Renal cortex interstitium (tissue), 11 donors: ENCODE measurements around the gene KIAA1671. TPM values are rescaled to one million over a fixed set of nuclear protein-coding genes. Genes with fewer than 3 reads are reported as not detected.

ENCODE experiments used
- DNase-seq, 11 donors: peaks; one replicate each; pipeline ENCODE4 v3.0.0-alpha.2; 2013; ENCODE audit warnings: low read depth in 9 of 11, low spot score in 4 of 11; ENCODE audit errors: extremely low read depth in 1 of 11
- polyA plus RNA-seq, 3 donors: library from polyadenylated mRNA; unstranded; fragments of 120-200 nt; gene quantifications; one replicate each; pipeline ENCODE4 v1.2.1, GENCODE V29; 2013; ENCODE audit not compliant: insufficient read length in 3 of 3

The KIAA1671 gene
- polyA plus RNA-seq, 3 donors, result 24.5 to 26.0 (median 25.9) TPM

DNA sequence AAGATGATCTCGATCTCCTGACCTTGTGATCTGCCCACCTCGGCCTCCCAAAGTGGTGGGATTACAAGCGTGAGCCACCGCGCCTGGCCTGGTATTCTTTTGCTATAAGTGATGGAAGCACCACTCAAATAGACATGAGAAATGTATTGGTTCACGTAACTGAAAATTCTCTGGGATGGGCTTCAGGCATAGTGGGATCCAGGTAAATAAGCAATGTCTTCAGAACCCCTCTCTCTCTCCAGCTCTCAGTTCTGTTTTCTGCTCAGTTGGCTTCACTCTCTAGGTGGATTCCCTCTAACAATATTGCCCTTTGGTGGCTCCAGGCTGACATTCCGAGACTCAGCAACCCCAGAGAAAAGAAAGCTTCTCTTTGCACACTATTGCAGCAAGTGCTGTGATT is 5.1 kb upstream of the KIAA1671 start:
- no peak for DNase-seq

DNA sequence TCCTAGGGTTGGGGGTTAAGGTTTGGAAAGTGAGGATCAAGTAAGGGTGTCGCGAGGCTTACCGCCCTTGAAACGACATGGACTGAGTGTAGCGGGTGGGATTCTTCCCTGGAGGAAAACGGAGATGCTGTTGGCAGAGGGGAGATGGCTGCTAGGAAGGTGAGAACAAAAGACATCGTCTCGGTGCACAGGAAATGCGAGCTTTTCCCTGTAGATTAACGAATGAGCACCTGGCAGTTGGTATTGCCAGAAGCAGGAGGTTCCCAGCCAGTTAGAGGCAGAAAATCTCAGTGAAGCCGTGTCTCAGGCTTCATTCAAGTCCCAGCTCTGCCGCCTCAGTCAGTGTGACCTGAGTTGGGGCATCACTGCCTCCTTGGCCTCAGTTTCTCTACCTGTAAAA is 4.6 kb upstream of the KIAA1671 start:
- no peak for DNase-seq

DNA sequence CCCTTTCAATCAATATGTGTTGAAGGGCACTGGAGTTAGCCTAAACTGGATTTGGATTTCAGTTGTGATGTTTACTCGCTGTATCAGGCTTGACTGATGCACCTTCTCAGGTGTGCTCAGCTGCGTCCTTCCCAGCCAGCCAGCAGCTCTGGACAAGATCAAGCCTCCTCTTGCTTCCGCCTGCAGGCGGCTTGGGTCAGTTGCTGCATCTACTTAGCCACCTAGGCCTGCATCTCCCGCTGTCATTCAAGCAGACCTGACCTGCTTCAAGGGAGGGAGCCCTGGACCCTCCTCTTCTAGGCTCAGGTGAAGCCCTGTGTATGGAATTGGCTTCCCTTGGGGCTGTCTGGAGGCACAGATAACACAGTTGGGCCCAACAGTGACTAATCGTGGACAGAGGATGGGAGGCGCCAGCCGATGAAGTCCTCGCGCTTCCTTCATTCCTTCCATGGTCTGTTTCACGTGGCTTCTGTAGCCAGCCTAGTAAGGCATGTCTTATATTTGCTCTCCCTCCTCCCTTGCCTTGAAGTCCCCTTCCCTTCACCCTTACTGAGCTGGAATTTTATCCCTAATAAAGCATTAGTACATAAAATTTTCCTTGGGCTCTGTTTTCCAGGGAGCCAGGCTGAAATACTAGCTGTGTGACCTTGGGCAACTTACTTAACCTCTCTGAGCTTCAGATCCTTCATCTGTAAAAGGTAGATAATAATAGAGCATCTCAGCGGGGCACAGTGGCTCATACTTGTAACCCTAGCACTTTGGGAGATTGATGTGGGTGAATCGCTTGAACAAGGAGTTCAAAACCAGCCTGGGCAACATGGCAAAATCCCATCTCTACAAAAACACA is 3.9 kb upstream of the KIAA1671 start:
- no peak for DNase-seq

DNA sequence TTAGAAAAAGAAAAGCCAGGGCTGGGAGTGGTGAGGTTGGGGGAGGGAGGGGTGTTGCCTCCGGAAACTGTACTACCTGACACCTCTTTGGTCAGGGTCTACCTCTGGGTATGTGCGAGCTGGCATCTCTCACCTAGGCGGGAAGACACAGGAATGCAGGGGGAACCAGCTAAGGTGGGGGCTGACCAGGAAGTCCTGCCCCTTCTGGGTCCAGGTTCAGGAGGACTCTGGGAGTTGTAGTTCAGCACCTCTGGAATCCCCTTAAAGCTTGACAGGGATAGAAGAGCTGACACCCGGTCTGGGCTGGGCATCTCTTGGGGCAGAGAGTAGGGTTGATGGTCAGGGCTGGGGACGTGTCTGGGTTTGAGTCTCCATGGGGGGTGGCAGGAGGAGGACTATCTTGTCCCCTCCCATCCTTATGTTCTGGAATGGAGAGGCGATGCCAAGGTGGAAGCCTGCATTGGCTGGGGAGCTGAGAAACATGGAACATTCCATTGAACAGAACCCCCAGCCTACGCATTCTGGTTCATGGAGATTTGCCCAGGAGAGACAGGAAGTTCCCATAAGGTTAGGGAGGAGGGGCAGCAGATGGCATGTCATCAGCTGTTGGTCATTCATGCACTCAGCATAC is 2.1 kb upstream of the KIAA1671 start:
- DNase-seq, result no peak

DNA sequence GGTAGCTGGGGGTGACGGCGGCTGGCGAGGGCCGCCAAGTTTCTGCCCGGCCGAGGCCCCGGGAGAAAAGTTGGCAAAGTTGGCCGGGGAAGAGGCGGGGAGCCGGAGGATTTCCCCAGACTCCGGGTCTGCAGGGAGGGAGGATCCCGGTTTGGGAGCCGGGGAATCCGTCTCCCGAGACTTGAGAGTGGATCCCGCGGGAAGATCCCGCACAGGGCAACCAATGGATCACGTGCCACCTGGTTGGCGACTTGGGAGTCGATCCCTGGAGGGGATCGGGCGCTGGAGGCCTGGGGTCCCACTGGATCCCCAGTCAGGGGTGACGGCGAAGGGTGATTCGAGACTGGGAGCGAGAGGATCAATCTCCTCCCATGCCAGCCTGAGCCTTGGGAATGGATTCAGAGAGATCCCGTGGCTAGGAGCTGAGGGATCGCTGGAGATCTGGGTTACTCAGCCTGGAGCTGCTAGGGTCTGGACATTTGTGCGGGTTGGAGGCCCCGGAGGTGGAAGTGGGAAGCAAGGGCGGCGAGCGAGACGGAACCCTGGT is 394 bp downstream of the KIAA1671 start:
- peak in 4 of 11 donors; percentile 10 to 48 (median 38) for DNase-seq

DNA sequence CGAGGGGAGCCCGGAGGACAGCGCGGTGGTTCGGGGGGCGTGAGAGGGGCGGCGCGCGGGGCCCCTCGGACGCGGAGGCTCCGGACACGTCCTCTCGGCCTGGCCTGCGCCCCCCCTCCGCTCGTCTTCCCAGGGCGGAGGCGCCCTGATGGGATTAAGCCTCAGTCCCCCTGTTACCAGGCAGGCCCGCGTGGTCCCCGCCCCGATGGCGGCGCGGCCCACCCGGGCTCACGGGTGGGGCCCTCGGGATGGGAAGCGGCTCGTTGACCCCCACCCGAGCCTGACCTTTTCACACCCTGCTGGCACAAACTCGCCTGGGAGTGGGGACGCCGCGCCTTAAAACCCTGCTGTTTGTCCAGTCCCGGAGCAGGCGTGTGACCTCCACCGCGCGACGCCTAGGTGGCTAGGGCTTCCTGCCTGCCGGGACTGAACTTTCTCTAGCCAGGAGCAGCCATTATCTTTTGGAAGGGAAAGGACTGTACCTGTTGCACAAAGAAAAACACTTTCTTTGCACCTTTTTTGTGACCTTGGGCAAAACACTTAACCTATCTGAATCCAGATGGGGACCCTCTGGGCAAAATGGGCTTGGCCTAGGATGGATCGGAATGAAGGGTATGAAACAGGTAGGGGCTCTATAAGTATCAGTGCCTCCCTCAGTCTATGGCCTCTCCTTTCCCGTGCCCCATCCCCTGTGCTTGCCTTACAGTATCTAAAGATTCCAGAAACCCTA is 1.0 kb downstream of the KIAA1671 start:
- no peak for DNase-seq

DNA sequence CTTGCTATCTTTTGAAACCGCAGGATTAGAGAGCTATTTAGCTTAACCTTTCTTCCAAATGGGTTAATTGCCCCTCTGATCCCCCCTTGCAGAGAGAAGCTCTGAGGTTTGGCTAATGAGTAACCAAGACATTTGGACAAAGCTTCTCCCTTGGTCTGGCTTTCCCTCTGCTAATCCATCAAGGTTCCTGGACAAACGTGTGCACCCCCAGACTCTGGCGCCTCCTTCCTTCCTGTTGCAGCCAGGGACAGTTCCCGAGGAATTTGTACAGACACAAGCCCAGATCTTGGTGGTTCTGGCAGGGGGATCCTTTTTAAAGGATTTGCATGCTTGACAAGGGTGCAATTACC is 1.6 kb downstream of the KIAA1671 start:
- DNase-seq, result no peak

DNA sequence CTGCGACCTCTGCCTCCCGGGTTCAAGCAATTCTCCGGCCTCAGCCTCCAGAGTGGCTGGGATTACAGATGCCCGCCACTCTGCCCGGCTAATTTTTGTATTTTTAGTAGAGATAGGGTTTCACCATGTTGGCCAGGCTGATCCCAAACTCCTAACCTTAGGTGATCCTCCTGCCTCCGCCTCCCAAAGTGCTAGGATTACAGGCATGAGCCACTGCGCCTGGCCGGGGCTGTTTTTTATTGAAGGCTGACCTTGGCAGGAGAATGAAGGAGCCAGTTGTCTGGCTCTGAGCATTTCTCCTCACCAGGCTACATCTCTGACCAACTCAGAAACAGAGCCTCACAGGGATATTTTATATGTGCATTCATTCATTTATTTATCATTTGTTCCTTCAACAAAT is 2.3 kb downstream of the KIAA1671 start:
- no peak for DNase-seq

DNA sequence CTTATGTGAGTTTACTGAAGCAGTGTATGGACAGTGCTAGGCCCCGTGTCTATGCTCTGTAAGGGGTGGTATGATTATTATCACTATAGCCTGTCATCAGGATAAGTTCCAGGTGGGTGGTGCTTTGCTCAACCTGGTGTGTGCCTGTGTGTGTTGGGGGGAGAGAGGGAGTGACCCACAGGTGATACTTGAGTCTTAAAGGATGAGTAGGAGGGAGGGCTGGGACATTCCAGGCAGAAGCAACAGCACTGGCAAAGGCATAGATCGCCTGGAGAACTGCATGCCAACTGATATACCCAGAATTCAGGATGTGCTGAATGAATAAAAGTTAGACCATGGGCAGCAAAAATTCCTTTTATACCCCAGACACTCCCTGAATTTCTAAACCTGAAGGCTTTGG is 4.5 kb downstream of the KIAA1671 start:
- DNase-seq, result no peak

DNA sequence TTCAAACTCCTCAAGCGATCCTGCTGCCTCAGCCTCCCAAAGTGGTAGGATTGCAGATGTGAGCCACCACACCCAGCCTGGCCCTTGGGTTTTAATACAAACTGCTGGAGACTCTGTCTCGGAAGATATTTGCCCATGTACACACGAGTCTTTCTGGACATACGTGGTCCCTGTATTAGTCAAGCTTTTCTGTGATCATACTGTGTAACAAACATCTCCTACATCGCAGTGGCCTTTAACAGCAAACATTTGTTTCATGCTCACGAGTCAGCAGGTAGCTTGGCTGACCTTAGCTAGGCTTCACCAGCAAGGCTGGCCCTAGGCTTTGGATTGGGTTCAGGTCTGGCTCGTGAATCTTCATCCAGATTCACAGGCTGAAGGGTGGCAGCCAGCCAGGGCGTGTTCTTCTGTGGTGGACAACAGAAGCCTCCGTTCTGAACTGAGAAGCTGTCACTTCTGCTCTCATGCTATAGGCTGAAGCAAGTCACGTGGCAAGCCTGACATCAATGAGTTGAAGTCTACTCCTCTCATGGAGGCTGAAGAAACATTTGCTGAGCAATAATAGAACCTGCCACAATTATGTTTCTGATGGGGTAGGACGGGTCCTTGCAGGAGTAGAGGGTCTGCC is 8.8 kb downstream of the KIAA1671 start:
- no peak for DNase-seq

DNA sequence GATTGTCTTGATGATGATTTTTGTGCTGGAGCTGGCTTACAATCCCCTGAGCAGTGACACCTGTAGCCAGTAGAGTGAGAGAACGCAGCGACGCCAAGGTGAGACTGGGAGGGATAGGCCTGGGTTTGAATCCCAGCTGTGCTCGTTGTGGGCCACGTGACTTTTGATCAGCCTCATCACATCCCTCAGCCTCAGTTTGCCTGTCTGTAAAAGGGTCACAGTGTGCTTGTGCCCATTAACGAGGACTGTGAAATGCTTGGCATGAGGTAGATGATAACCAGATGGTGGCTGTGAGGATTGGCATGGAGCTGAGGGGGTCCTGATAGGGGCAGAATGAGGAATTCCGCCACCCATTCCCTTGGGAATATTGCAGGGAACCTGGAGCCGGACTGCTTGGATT is 9.6 kb downstream of the KIAA1671 start:
- no peak for DNase-seq

DNA sequence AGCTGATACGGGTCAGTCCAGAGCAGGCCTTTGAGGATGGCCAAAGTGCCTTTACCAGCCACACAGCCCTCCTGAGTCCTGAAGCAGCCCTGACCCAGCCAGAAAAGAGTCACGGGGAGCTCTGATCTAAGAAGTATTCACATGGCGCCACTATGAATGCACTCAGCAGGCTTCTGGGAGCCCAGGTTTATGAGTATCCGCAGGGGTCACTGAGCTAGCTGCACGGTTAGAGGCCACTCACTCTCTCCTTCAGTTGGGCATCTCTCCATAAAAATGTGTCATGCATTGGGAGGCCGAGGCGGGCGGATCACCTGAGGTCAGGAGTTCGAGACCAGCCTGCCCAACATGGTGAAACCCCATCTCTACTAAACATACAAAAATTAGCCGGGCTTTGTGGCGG is 10.3 kb downstream of the KIAA1671 start:
- DNase-seq, result no peak

DNA sequence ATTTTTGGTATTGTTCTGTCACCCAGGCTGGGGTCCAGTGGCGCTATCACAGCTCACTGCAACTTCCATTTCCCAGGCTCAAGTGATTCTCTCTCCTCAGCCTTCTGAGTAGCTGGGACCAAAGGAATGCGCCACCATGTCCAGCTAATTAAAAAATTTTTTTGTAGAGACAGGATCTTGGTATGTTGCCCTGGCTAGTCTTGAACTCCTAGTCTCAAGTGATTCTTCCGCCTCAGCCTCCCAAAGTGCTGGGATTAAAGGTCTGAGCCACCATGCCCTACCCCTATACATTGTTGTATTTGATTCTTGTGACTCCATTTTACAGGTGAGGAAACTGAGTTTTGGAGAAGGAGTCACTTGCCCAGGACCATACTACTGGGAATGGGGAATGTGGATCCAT is 11.9 kb downstream of the KIAA1671 start:
- DNase-seq, result no peak

DNA sequence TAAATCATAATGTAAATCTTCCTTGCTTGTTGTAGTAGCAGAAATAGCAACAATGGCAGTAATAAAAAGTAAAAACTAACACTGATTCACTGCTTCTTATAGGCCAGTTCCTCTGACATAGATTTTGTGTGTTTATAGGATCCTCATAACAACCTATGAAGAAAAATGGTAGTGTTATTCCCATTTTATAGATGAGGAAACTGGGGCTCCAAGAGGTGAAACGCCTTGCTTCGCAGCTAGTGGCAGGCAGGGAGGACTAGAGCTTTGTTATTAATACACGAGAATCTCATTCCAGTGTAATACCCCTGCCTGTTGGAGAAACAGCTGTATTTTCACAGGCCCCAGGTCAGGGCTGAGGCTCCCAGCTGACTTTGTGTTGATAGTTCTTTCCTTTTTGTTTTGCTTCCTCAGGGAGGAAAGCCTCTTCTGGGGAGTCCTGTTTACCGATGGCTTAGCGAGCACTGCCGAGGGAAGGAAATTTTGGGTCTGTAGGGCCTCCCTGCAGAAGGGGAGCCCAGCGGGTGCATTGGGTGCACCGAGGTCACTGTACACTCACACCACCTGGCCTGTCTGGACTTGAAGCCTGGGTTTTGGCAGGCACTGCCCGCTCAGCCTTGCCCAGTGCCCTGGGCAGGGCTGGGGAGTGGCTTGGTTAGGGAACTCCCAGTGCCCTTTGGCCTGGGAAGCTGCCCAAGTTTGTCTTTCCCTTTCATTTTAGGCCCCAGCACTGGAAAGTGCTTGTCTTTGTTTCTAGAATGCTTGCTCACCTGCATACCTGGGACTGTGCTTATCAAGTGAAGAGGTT is 13.5 kb downstream of the KIAA1671 start:
- no peak for DNase-seq

DNA sequence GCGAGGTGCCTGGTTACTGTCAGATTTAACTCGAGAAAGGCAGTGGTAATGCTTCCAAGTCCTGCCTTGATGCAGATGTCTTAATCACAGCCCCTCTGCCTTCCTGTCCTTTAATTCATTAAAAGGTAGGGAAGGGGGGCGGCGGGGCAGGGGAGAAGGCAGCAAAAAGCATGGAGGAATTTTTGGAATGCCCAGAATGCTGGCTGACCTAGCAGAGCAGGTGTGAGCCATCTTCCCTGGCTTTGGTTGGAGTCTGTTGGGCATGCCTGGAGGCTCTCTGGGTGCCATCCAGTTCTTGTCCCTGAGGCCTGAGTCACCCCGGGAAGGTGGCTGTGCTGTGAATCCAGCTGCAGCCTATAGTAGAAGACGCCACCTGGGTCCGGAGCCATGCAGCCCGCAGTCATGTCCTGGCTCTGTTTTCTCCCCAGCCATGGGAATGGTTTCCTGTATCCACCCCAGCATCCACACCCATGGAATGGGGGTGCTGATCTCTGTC is 15.6 kb downstream of the KIAA1671 start:
- DNase-seq, result no peak

DNA sequence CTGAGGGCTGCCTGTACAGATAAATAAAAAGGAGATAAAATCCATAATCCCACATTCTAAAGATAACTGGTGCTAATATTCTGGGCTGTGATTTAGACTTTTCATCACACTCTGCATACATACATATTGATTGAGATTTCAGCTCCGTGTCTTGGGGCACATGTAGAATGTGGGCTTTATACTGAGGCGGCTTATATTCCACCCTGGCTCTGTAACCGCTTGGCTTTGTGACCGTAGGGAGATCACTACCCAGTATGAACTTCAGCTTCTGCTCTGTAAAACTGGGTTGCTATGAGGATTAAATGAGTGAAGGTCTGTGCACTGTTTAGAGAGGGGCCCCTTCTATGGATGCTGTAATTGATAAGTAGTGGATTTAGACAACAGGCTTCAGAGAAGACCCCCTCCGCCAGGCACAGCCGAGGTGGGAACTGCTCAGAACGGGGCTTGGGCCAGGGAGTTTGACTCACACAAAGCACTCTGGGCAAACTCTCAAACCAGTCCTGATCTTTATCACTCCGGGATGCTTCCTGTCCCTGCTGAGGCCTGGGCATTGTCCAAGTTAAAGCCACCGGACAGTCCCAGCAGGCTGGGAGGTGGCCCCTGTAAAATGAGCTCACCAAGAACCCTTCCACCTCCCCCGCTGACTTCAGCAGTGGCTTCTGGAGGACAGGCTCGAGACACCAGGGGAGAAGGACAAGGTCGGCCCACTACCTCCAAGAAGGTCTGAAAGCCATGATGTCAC is 17.2 kb downstream of the KIAA1671 start:
- DNase-seq, result no peak

DNA sequence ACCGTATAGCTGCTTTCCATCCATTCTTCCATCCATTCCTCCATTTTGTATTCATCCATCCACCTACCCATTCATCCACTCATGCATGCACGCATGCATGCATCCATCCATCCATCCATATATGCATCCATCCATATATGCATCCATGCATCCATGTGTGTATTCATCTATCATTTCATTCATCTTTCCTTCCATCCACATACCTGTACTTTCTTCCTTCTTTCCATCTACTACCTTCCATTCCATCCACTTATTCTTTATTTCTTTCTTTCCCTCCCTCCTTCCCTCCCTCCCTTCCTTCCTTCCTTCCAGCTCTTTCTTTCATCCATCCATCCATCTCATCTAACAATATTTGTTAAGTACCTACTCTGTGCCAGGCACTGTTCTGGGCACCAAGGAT is 19.9 kb downstream of the KIAA1671 start:
- DNase-seq, result no peak

DNA sequence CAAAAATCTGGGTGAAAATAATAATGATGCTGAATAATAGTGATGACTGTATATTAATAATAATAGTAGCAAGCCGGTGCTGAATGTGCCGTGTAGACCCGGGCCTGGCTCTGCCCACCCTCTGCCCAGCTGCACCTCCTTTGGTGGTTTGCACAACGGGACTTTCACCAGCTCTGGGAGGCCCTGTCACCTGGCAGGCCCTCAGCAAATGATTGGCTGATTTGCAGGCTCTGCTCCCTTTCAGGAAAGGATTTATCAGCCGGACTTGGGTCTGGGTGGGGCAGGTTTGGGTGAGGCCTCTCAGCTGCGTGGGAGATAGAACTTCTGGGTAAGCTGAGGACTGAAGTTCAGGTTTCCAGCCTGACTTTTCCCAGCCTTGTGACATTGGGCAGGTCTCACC is 21.4 kb downstream of the KIAA1671 start:
- DNase-seq, result no peak
